T47D (cell line): ENCODE data around the gene PCDH15.

ENCODE experiments used
- DNase-seq, 2 experiments: peaks; one replicate each; pipeline versions ENCODE4 v3.0.0 to v3.0.0-alpha.2; 2011 to 2012; ENCODE audit warnings: low read depth in 1 of 2, low spot score in 1 of 2
- JUND ChIP-seq: IDR thresholded peaks from 2 replicates; pipeline ENCODE4 v1.6.1; 2012; ENCODE audit warnings: low read depth
- in situ Hi-C: cut with HindIII; loops from 2 replicates; pipeline ENCODE4 v1.10.0; 2016; ENCODE audit warnings: low sequenced_read_pairs, low pct_unique_long_range_greater_than_20kb

Gene PCDH15

DNA sequence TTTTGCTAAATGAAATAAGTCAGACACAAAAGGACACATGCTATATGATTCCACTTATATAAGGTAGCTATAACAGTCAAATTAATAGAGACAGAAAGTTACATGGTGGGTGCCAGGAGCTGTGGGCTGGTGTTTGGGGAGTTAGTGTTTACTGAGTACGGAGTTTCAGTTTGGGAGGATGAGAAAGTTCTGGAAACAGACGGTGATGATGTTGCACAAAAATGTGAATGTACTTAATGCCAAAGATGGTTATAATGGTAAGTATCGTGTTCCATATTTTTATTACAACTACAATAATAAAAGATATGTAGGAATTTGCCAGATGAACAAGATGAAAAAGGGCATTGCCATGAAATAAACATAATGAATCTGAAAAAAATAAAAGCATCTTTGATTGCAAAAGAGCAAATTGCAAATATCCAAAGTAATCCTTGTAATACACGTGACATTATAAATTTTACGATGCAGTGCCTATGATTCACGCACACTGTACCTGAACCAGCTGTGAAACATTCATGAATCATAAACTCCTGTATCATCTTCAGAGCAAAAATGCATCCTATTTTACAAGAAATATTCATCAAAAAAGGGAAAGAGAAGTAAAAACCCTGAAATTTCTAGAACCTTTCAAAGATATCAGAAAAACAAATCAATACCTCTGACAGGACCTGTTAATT, 676.7 kb downstream of the PCDH15 start:
- no peak for DNase-seq
- no peak for TF ChIP-seq JUND
- in situ Hi-C loops, result no loop called here

DNA sequence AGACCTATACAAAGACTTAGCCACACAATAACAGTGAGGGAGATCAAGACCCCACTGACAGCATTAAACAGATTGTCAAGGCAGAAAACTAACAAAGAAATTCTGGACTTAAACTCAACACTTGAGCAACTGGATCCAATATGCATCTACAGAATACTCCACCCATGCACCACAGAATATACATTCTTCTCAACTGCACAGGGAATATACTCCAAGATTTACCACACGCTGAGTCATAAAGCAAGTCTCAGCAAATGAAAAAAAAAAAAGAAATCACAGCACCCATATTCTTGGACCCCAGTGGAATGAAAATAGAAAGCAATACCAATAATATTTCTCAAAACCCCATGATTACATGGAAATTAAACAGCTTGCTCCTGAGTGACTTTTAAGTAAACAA, 680.2 kb downstream of the PCDH15 start:
- no peak for TF ChIP-seq JUND
- in situ Hi-C loops, result no loop called here
- DNase-seq, result no peak

DNA sequence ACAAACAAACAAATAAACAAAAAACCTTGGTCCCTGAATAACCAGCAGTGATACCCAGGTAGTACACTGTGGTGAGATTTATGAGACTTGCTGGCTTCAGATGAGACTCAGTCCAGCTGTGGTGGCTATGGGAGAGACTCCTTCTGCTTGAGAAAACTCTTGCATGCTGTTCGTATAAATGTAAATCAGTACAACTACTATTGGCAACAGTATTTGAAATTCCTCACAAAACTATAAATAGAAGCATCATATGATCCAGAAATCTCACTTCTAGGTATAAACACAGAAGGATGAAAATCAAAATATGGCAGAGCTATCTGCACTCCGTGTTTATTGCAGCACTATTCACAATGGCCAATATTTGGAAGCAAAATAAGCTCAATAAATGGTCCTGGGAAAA, 692.1 kb downstream of the PCDH15 start:
- TF ChIP-seq JUND, result no peak
- in situ Hi-C loops, result no loop called here
- DNase-seq, result no peak

DNA sequence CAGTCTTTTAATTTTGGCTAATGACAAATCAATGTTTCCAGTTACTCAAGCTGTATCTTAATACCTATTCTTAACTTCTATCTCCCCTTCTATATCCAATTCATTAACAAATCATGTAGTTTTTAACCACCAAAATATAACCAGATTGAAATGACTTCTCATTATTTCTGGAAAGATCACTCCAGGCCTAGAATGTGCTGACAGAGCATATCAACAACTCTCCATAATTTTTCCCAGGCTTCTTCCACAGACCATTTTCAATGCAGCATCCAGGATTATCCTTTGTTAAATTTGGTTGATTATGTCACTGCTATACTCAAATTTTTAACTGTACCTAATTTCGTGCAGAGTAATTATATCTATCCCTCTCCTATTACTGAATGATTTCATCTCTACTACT, 704.1 kb downstream of the PCDH15 start:
- in situ Hi-C loops, result no loop called here
- no peak for TF ChIP-seq JUND
- no peak for DNase-seq

DNA sequence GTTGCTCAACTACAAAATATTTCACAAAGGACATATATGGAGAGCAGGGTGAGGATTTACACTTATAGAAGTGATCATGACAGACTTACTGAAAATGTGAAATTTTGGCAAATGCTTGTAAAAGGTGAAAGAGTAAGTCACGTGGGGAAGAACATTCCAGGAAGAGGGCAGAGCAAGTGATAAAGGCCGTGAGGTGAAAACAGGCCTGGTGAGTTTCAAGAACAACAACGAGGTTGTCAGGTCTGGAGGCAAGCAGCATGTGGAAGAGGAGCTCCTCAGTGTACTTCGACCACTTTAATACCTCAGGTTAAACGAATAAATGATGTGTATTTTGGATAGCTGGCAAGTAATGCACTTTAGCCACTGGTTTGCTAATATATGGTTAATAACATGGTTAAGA, 706.7 kb downstream of the PCDH15 start:
- no peak for TF ChIP-seq JUND
- in situ Hi-C loops, result no loop called here
- no peak for DNase-seq

GRCh38 chr10:54091237-54091636, 709.8 kb downstream of the PCDH15 start:
- no peak for TF ChIP-seq JUND
- no peak for DNase-seq
- in situ Hi-C loops, result no loop called here

DNA sequence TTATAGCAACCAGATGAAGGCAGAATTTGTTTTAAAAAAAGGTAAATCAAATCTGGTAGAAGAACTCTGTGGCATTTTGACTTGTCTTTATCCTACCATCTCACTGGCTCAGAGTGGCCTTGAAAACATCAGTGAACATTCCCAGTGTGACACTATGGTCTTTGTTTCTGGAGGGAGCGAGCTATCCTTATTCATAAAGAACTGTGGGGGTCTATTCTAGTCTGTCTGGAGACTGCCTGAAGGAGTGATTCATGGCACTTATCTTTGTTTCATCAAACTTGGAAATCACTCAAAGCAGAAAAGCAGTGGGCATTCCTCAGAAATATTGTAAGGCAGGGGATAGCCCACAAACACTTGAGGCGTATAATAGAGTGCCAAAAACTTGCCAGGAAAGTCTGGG, 719.1 kb downstream of the PCDH15 start:
- TF ChIP-seq JUND, result no peak
- DNase-seq, result no peak
- in situ Hi-C loops, result no loop called here

- TF ChIP-seq JUND, result no peak
- in situ Hi-C loops, result no loop called here
- no peak for DNase-seq
Observed at GRCh38 chr10:54067361-54067760, 733.7 kb downstream of the PCDH15 start.

DNA sequence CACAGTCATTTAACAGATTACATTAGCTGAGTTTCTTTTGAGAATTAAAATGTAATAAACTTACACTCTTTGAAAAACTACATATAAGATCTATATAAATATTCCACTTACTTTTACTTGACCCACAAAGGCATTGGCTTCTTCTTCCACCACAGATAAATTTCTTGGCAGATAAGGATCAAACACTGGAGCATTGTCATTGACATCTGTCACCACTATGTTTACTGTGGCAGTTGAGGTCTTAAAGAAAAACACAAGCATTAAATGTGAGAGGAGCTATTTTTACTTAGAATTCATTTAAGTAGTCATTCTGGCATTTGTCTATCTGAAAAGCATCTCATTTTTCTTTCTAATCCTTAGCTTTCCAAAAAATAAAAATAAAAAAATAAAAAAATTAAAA, 734.4 kb downstream of the PCDH15 start:
- no peak for DNase-seq
- in situ Hi-C loops, result no loop called here
- TF ChIP-seq JUND, result no peak

- TF ChIP-seq JUND, result no peak
- in situ Hi-C loops, result no loop called here
- no peak for DNase-seq
Observed at GRCh38 chr10:54065106-54065505, 735.9 kb downstream of the PCDH15 start.

- no peak for DNase-seq
- no peak for TF ChIP-seq JUND
- in situ Hi-C loops, result no loop called here
Observed at GRCh38 chr10:54064215-54064614, 736.8 kb downstream of the PCDH15 start.

GRCh38 chr10:54063514-54063913, 737.5 kb downstream of the PCDH15 start:
- TF ChIP-seq JUND, result no peak
- in situ Hi-C loops, result no loop called here
- peak in 1 of 2 experiments; percentile 76 for DNase-seq

- no peak for DNase-seq
- no peak for TF ChIP-seq JUND
- in situ Hi-C loops, result no loop called here
Observed at GRCh38 chr10:54060572-54060971, 740.5 kb downstream of the PCDH15 start.

DNA sequence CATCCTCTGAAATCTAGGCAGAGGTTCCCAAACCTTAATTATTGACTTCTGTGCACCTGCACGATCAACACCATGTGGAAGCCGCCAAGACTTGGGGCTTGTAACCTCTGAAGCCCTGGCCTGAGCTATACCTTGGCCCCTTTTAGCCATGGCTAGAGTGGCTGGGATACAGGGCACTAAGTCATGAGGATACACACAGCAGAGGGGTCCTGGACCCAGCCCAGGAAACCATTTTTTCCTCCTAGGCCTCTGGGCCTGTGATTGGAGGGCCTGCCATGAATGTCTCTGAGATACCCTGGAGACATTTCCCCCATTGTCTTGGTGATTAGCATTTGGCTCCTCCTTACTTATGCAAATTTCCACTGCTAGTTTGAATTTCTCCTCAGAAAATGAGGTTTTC, 743.7 kb downstream of the PCDH15 start:
- no peak for TF ChIP-seq JUND
- DNase-seq, result no peak
- in situ Hi-C loops, result no loop called here
